GM12801 (cell line): ENCODE data around the gene SPEM3.

Experiments
- CTCF ChIP-seq: IDR thresholded peaks from one replicate; pipeline ENCODE4 v1.5.1; 2011; ENCODE audit warnings: control low read depth; ENCODE audit not compliant: insufficient read length; ENCODE audit errors: extremely low read depth

SPEM3 gene

GRCh38 chr17:7437369-7437863 lies 8.8 kb downstream of the SPEM3 start:
- TF ChIP-seq CTCF: no peak

- no peak for TF ChIP-seq CTCF
Measured at GRCh38 chr17:7437950-7438614, 9.4 kb downstream of the SPEM3 start.

GRCh38 chr17:7438656-7439460 lies 10.2 kb downstream of the SPEM3 start:
- TF ChIP-seq CTCF: no peak

- TF ChIP-seq CTCF: no peak
Measured at GRCh38 chr17:7439462-7440112, 10.9 kb downstream of the SPEM3 start, which contains the start of gene FGF11. TSS of gene FGF11 (plus strand) at chr17:7439512. CDS start at chr17:7439621, 109 bp downstream.

GRCh38 chr17:7440113-7440833 lies 11.6 kb downstream of the SPEM3 start:
- no peak for TF ChIP-seq CTCF

GRCh38 chr17:7440834-7441195 lies 12.2 kb downstream of the SPEM3 start:
- no peak for TF ChIP-seq CTCF

- no peak for TF ChIP-seq CTCF
Measured at GRCh38 chr17:7441266-7441665, 12.6 kb downstream of the SPEM3 start.
